Endometrium (tissue), 2 donors: Measurements from ENCODE around the gene CYTH3.
"Not testable (repeated sequence)": the region's sequence is repeated elsewhere in the genome, so short reads cannot be mapped to it uniquely, and the experiment has no call there.

Source experiments
- FAIRE-seq: peaks from 2 replicates; lab custom pipeline; 2012; peaks lifted over from hg19 to GRCh38; lab: Jason Lieb, UNC
- donor health status: control.
- donor health status: control.

CYTH3 gene

DNA sequence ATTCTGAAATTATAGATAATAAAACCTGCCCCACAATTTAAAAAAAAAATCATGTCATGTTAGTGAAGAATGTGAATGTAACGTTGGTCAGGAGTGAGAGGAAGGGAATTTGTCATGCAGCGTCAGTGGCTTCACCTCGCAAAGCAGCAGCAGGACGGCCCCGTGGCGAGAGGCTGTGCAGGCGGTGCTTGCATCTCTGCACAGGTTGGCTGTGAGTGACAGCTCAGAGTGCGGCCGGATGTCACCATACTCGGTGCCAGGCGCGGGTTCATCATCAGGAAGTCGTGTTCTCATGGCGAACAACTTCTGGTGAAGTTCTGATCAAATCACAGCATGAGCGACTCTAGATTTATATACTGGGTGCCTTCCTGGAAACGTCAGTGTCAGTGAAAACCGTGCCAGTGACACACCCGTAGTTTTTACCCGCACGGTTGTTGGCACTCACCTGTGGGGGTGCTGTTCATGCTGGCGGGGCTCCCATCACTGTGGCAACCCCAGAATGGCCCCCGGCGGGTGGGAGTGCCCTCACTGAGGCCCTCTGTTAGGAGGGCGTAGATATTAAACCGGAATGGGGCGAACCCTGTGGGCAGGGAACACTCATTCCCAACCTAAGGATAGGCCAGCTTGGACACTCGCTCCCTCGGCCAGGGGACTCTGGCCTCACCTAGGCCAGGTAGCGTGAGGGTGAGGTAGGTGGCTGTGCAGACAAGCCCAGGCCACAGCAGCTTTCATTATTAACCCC is 120.3 kb downstream of the CYTH3 start:
- no peak for FAIRE-seq

DNA sequence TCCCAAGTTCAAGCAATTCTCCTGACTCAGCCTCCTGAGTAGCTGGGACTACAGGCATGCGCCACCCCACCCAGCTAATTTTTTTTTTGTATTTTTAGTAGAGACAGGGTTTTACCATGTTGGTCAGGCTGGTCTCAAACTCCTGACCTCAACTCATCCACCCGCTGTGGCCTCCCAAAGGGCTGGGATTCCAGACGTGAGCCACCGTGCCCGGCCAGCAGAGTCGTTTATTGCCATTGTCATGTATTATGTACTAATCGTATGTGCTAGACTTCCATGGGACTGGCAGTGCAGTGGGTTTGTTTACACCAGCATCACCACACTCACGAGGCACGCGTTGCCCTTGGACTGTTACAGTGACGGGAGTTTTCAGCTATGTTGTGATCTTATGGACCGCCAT is 120.9 kb downstream of the CYTH3 start:
- FAIRE-seq = not testable (repeated sequence)

DNA sequence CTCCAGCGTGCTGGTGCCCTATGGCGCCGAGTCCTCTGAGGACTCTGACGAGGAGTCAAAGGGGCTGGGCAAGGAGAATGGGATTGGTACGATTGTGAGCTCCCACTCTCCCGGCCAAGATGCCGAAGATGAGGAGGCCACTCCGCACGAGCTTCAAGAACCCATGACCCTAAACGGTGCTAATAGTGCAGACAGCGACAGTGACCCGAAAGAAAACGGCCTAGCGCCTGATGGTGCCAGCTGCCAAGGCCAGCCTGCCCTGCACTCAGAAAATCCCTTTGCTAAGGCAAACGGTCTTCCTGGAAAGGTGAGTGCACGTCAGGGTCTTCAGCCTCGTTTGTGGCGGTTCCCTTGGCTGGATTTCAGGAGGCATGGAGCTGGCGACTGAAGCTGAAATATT is 122.4 kb downstream of the CYTH3 start:
- FAIRE-seq = no peak

DNA sequence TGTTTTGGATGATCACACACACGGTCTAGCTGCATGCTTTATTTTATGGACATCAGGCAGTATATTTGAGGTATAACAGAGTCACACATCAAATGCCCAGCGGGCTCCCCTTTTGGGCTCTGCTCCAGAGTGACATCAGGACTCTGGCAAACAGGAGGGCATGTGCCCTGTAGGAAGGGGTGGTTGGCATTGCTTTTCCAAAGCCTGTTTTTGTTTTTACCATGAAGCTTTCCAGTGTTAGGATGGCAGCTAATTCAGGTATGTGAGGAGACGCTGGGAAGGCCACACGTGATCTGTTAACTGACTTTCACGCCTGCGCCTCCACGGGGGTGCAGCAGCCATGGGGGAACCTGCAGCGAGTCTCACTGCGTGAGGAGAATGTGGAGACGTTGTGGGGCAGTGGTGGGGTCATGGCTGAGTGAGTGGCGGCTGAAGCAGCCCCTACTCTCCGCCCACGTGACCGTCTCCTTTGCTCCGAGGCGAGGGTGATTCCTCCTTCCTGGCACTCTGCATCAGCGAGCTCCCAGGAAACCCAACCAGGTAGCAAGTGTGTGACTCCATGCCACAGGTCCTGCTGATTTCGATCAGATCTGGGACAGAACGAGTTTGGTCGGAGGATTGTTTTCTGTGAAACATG is 123.6 kb downstream of the CYTH3 start:
- no peak for FAIRE-seq

DNA sequence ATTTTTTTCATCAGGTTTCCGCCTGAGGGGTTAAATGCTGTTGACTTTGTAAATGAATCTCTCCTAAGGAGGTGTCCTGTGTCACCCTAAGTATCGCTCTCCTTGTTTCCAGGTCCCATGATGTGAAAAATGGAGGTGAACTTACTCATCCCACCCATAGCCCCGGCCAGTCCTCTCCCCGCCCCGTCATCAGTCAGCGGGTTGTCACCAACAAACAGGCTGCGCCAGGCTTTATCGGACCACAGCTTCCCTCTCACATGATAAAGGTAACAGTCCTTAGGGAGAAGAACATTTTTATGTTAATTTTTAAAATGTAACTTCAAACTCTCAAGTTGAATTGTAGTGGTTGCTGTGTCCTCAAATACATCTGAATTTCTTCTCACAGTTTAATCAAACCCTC is 124.8 kb downstream of the CYTH3 start:
- FAIRE-seq = no peak

DNA sequence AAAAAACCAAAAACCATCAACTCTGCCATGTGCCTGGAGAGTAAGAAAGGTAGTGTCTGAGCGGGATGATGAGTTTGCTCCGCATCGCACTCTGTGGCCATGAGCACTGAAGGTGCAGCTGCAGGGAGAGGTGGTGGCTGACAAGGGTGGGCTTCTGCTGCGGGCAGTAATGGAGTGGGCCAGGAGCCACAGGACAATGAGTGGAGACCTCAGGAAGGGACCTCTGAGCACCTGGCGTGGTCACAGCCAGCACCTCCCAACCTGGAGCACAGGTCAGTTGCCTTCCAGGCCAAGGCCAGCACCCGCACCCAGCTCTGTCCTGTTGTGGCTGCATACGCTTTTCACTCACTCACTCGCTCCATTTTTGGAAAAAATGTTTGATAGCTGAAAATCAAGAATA is 125.8 kb downstream of the CYTH3 start:
- no peak for FAIRE-seq

DNA sequence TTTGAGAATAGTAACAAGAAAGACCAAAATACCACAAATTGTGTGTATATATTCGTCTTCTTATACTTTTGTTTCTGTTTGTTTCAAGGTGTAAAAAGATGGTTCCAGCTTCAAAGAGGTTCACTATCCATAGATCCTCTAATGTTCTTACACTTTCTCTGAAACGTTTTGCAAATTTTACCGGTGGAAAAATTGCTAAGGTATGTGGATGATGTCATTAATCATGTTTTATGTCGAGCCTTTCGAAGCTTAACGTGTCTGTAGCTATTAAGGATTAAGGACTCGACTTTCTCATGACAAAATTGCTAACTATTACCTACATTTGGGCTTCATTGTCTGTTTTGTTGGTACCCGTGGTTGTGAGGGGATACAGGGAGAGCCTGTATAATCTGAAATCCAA is 128.4 kb downstream of the CYTH3 start:
- FAIRE-seq = no peak

DNA sequence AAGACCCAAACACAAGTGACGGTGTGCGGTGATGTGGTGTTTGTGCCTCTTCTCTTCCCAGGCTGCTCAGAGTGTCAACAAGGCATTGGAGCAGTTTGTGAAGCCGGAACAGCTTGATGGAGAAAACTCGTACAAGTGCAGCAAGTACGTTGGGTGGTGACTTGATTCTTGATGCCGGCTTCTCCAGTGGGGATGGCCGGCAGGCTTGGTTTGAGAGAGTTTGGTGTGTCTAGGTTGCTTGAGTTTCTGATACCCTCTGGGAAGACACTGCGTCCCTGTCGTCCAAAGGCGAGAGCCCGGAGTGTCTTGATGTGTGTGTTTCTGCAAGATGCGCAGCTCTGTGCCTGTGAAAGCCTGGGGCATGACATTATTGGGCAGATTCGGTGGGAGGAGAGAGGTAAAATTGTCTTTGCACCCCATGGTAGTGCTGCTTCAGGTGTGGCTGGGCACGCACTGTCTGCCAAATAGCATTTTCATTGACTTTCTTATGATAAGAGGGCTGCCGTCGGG is 129.5 kb downstream of the CYTH3 start:
- FAIRE-seq = no peak

DNA sequence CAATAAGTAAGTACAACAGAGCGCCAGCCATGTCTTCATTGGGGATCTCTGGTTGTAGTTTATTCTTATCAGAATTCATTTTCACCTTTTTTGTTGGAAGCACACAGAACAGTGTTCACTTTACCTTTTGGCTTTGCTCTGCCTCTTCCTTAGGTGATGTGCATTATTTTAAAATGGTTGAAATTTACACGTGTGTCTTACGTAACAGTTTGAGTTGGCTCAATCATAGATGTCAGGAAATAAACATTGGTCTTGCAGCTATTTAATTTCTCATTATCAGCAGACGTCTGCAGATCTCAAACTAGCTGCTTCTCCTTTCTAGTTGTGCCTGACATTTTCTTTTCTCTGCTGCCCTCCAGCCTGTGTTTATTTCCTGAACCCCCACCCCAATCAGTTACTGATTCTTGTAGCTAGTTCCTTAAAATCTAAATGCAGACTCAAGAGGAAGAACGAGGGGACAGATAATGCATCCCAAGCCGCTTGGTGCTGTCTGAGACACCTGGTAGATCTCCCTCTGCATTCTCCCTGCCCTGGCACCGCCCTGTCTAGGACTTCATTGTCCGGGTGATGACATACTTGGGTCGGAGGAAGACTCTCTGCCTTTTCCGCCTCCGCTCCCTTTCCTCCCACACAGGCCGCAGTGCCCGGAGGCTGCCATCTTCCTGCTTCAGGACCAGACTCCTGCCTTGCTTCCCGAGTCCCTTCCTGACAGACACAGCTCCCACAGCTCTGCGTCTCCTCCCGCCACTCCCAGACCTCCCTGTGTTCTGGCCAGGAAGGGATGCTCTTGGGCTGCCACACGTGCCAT is 133.0 kb downstream of the CYTH3 start:
- FAIRE-seq = no peak

DNA sequence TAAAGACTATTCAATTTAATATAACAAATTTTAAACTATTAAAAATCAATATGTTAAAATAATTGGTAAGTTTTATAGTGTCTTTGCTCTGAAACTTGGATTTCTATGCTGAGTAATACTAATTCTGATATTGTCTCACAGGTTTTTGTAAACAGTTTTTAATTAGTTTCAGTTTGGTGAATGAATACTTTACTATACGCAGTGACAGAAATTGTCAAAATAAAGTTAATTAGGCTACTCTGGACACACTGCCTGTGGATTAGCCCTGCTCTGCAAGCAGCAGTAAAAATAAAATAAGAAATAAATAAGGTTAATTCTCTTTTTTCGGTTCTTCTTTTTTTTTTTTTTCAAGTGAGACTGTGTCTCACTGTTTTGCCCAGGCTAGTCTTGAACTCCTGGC is 135.9 kb downstream of the CYTH3 start:
- FAIRE-seq = no peak

DNA sequence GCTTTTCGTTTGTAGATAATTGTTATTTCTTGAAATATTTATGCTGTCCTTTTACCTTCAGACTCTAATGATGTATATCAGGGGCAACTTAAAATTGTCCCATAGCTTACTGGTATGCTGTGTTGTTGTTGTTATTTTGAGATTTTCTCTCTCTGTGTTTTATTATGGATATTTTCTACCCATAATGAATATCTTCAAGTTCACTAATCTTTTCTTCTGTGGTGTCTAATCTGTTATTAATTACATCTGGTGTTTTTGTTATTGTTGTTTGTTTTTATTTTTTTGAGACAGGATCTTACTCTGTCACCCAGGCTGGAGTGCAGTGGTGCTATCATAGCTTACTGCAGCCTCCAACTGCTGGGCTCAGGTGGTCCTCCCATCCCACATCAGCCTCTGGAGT is 139.2 kb downstream of the CYTH3 start:
- FAIRE-seq = no peak

DNA sequence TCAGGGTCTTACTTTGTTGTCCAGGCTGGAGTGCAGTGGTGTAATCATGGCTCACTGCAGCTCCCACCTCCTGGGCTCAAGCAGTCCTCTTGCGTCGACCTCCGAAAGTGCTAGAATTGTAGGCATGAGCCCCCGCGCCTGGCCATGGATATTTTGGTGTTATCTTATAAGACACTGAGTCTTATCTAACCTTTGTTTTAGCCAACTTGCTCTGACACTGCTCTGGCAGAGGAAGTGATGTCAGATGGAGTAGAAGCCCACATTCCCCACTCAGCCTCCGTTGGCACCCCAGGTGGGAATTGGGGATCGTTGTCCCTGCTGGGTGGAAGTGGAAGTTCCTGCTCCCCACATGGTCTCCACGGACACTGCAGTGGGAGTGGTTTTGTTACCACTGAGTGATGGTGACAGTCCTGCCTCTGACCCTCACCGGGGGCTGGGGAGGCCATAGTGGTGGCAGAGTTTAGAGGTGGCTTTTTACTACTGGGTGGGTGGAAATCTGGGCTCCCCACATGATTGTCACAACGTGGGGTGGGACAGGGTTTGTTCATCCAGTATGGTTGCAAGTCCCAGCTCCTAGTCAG is 142.3 kb downstream of the CYTH3 start:
- no peak for FAIRE-seq

DNA sequence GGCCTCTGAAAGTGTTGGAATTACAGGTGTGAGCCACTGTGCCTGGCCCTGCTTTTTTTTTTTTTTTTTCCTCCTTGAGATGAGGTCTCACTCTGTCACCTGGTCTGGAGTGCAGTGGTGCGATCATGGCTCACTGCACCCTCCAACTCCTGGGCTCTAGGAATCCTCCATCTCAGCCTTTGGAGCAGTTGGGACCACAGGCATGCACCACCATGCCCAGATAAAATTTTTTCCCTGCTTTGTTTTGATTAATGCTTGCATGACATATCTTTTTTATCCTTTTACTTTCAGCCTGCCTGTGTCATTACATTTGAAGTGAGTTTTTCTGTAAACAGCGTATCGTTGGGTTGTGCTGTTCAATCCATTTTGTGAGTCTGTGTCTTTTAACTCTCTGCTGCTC is 144.2 kb downstream of the CYTH3 start:
- FAIRE-seq = no peak

DNA sequence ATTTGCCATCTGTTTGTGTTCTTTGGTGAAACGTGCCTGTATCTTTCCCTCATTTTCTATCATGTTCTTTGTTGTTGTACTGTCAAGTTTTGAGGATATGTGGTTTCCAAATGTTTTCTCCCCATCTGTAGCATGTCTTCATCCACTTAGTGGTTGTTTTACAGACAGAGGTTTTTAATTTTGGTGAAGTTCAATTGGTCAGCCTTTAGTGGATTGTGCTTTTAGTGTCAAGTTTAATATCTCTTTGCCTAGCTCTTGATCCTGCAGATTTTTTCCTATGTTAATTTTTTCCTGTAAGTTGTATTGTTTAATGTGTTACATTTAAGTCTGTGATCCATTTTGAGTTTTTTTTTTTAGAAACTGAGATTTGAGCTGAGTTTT is 145.3 kb downstream of the CYTH3 start:
- no peak for FAIRE-seq

DNA sequence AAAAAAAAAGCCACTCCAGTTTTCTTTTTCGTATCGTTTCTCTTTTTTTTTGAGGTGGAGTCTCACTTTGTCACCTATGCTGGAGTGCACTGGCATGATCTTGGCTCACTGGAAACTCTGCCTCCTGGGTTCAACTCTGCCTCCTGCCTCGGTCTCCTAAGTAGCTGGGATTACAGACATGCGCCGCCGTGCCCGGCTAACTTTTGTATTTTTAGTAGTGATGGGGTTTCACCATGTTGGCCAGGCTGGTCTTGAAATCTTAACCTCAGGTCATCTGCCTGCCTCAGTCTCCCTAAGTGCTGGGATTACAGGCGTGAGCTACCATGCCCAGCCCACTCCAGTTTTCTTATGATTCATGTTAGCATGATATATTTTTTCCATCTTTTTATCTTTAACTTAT is 148.6 kb downstream of the CYTH3 start:
- no peak for FAIRE-seq

DNA sequence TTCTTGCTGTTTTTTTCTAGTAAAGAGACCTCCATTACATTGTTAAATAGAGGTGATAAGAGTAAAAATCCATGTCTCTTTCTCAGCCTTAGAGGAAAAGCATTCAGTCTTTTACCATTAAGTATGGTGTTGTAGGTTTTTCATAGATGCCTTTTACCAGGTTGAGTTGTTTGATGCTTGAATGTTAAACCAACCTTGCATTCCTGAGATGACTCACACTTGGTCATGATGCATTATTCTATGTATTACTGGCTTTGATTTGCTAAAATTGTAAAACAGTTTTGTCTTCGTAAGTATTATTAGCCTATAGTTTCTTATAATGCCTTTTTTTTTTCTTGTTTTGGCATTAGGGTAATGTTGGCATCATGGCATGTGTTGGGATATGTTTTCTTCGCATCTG is 151.3 kb downstream of the CYTH3 start:
- FAIRE-seq = no peak

DNA sequence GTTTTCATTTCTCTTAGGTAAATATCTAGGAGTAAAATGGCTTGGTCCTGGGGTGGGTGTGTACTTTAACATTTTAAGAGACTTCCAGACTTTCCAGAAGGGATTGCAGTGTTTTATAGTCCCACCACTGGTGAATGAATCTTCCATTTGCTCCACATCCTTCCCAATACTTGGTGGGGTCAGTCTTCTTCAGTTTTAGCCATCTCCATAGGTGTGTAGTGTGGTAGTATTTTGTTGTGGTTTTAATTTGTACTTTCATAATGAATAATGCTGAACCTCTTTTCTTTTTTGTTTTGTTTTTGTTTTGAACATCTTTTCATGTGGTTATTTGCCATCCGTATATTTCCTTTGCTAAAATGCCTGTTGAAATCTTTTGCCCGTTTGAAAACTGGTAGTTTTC is 154.9 kb downstream of the CYTH3 start:
- FAIRE-seq = no peak

DNA sequence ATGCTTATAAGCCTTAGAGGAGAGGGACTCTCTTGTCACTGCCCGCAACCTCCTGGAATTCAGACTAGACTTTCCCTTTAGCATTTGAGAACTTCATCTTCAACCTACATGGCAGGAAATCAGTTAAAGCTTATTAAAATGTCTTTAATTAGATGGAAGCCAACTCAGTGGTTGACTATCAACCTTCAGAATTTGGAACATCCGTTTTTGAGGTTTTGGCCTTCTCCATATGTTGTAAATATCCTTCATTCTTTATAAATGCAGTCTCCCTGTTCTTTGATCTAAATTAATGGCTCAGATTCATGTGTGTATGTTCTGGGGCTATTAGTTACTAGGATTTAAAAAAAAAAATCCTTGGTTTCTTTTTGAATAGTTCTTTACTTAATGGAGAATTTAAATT is 156.2 kb downstream of the CYTH3 start:
- no peak for FAIRE-seq
